ENCODE results near the gene RORB.
"Not testable (repeated sequence)": the region's sequence is repeated elsewhere in the genome, so short reads cannot be mapped to it uniquely, and the experiment has no call there.

RORB gene

DNA sequence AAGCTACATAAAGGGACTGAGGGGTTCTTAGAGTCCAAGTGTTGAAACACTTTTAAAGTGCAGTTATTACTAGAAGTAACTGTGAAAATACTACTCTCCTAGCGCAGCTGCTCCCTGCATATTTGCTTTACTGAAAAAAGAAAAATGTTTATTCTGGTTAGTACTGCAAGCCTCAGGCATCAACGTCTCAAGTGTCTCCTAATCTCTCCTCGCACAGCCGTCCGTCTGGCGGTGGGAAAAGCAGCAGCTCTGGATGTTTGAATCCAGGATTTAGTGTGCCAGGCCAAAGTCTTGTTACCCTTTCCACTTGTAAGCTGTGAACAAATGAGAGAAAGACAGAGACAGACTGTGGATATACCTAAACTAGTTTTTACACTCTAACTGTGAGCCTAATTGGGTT lies 31.1 kb downstream of the RORB start:
- H3K36me3 Mint-ChIP-seq (ENCODE audit: low read depth) = no peaks in the 10 kb centered on the region
- H3K9me3 Mint-ChIP-seq = no peaks in the 10 kb centered on the region
- no peak overlapping the region for H3K4me3 Mint-ChIP-seq
- peaks cover 38% of the 10 kb centered on the region for H3K27me3 Mint-ChIP-seq (ENCODE audit: low read depth)
- no peak overlapping the region for H3K27ac Mint-ChIP-seq
- H3K4me1 Mint-ChIP-seq = no peaks in the 10 kb centered on the region
- TF ChIP-seq, protein P1, sequence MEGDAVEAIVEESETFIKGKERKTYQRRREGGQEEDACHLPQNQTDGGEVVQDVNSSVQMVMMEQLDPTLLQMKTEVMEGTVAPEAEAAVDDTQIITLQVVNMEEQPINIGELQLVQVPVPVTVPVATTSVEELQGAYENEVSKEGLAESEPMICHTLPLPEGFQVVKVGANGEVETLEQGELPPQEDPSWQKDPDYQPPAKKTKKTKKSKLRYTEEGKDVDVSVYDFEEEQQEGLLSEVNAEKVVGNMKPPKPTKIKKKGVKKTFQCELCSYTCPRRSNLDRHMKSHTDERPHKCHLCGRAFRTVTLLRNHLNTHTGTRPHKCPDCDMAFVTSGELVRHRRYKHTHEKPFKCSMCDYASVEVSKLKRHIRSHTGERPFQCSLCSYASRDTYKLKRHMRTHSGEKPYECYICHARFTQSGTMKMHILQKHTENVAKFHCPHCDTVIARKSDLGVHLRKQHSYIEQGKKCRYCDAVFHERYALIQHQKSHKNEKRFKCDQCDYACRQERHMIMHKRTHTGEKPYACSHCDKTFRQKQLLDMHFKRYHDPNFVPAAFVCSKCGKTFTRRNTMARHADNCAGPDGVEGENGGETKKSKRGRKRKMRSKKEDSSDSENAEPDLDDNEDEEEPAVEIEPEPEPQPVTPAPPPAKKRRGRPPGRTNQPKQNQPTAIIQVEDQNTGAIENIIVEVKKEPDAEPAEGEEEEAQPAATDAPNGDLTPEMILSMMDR (IDR thresholded peaks at IDR 0.05; ENCODE audit: unreplicated experiment in 3 of 3) = no peak

DNA sequence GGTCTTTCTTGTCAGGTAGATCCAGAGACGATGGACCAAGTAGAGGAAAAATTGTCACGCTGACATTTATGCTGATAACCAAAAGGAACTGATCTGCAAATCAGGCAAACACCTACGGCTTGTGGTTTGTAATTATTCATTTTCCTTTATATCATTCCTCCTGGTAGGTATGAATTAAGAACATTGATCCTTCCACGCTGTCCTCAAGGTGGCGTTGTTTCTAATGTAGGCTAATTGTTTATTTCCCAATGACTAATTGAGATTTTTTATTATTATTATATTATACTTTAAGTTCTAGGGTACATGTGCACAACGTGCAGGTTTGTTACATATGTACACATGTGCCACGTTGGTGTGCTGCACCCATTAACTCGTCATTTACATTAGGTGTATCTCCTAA lies 33.3 kb downstream of the RORB start:
- H3K27me3 Mint-ChIP-seq (ENCODE audit: low read depth) = peaks cover 36% of the 10 kb centered on the region
- H3K9me3 Mint-ChIP-seq; H3K4me1 Mint-ChIP-seq; H3K4me3 Mint-ChIP-seq; H3K36me3 Mint-ChIP-seq (ENCODE audit: low read depth); H3K27ac Mint-ChIP-seq: not testable (repeated sequence)

DNA sequence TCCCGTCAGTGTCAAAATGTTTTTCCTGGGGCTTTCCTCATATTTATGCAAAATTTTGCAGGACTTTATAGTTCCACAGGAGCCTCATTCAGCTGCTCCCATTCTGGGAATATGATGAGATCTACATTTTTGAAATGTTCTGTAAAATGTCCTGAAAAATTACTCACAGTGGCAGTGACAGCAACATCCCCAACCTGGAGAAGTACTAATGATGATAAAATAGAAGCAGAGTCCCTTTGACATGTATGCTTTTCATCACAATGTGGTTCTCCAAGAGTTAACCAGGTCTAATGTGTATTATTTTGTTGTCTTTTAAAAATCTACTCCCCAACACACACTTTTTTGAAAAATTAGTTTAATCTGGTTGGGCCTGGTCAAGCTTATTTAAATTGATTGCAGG lies 36.1 kb downstream of the RORB start:
- TF ChIP-seq, protein P1 (IDR thresholded peaks at IDR 0.05; ENCODE audit: unreplicated experiment in 3 of 3) = no peak
- Mint-ChIP-seq H3K27me3 (ENCODE audit: low read depth) (peaks cover 22% of the 10 kb centered on the region), H3K27ac (no peak overlapping the region), H3K4me1 (no peaks in the 10 kb centered on the region), H3K4me3 (no peak overlapping the region), H3K9me3 (no peaks in the 10 kb centered on the region), H3K36me3 (ENCODE audit: low read depth) (no peaks in the 10 kb centered on the region)

DNA sequence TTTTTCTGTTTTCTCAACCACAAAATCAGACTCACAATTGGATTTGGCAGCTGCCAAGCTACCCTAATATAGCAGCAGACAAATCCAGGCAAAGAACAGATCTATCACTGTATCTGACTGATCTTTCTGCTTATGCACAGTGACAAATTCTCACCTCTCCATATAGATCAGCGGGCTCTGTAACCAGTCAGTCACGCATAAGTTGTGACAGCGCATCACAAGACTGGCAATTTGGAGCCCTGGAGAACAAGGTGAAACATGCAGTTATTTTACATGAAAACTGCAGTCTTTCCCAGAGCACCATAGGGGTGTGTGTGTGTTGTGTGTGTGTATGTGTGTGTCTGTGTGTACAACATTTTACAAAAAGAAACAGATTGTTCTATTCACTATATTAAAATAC lies 37.7 kb downstream of the RORB start:
- no peaks in the 10 kb centered on the region for H3K36me3 Mint-ChIP-seq (ENCODE audit: low read depth)
- H3K4me1 Mint-ChIP-seq = no peaks in the 10 kb centered on the region
- H3K4me3 Mint-ChIP-seq = no peak overlapping the region
- TF ChIP-seq, protein P1 (IDR thresholded peaks at IDR 0.05; ENCODE audit: unreplicated experiment in 3 of 3) = no peak
- H3K27ac Mint-ChIP-seq = no peak overlapping the region
- H3K27me3 Mint-ChIP-seq (ENCODE audit: low read depth) = peaks cover 17% of the 10 kb centered on the region
- H3K9me3 Mint-ChIP-seq = no peaks in the 10 kb centered on the region

DNA sequence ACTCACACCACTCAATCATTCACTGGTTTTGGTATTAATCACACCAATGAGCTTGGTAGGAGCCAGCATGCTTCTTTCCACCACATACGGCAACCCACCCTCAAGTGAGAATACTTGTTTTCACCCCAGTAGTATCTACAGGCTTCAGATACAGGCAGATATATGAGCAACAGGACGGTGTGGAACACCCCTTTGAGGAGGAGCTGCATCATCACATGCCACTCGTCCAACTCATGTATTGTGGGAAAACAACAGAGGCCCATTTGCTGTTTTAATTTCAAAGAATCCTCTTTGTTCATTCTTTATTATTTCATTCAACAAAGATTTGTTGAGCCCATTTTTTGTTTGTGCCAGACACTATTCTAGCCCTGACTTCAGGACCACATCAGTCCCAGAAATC lies 46.0 kb downstream of the RORB start:
- H3K4me1 Mint-ChIP-seq = no peaks in the 10 kb centered on the region
- TF ChIP-seq, protein P1 (IDR thresholded peaks at IDR 0.05; ENCODE audit: unreplicated experiment in 3 of 3) = no peak
- H3K9me3 Mint-ChIP-seq = no peaks in the 10 kb centered on the region
- H3K4me3 Mint-ChIP-seq = no peak overlapping the region
- no peaks in the 10 kb centered on the region for H3K36me3 Mint-ChIP-seq (ENCODE audit: low read depth)
- H3K27me3 Mint-ChIP-seq (ENCODE audit: low read depth) = peaks cover 8% of the 10 kb centered on the region
- H3K27ac Mint-ChIP-seq = no peak overlapping the region

DNA sequence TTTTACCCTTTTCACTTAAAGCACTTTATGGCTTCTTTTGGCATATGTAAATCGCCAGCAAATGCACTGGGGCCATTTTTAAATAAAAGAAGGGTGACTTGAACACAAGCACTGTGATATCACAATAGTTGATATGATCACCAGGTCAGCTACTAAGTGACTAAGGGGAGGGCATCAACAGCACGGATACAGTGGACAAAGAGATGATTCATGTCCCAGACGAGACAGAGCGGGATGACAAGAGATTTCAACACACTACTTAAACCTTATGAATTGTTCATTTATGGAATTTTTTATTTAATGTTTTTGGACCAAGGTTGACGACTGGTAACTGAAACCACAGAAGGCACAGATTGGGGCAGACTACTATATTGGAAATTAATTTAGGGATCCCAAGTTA lies 54.1 kb downstream of the RORB start:
- Mint-ChIP-seq H3K27ac (no peak overlapping the region), H3K4me1 (peaks cover 9% of the 10 kb centered on the region), H3K4me3 (no peak overlapping the region), H3K36me3 (ENCODE audit: low read depth) (no peaks in the 10 kb centered on the region), H3K9me3 (no peaks in the 10 kb centered on the region), H3K27me3 (ENCODE audit: low read depth) (peaks cover 4% of the 10 kb centered on the region)
- TF ChIP-seq, protein P1 (IDR thresholded peaks at IDR 0.05; ENCODE audit: unreplicated experiment in 3 of 3) = no peak
